Measurements from ENCODE around the gene DACH2. TPM values are rescaled to one million over a fixed set of nuclear protein-coding genes. Genes with fewer than 3 reads are reported as not detected.
"Not testable (repeated sequence)": the region's sequence is repeated elsewhere in the genome, so short reads cannot be mapped to it uniquely, and the experiment has no call there.

DACH2 gene
- polyA plus RNA-seq, 3 donors, result not detected

GRCh38 chrX:86171366-86171765 is 23.1 kb downstream of the DACH2 start:
- H3K27ac Mint-ChIP-seq, result no peak overlapping the region
- Histone ChIP-seq H2AFZ (ENCODE audit: insufficient read depth, low read depth, low read length, poor library complexity, severe bottlenecking) (no peak overlapping the region), H3K27me3 (ENCODE audit: control insufficient read depth in 2 of 2, insufficient read depth in 2 of 2, low read length in 2 of 2) (no peaks in the 10 kb centered on the region), H3K4me3 (replicated peaks in 1 of 3; ENCODE audit: low read depth in 2 of 3, low read length in 3 of 3) (no peak overlapping the region), H3K27ac (ENCODE audit: low read depth in 1 of 2, low read length in 2 of 2) (no peak overlapping the region), H4K20me1 (ENCODE audit: insufficient read depth, low read length) (no peaks in the 10 kb centered on the region), H3K36me3 (replicated peaks in 1 of 2; ENCODE audit: control insufficient read depth in 1 of 2, insufficient read depth in 2 of 2, low read length in 2 of 2) (no peaks in the 10 kb centered on the region), H3K9me3 (replicated peaks in 1 of 2; ENCODE audit: control insufficient read depth in 1 of 2, insufficient read depth in 1 of 2, low read length in 2 of 2) (no peaks in the 10 kb centered on the region), H3K9ac (ENCODE audit: insufficient read depth, low read length, poor library complexity, severe bottlenecking) (no peak overlapping the region), H3K4me2 (replicated peaks; ENCODE audit: extremely low read depth, low read length, poor library complexity, severe bottlenecking) (no peak overlapping the region), H3K4me1 (ENCODE audit: control insufficient read depth in 1 of 2, insufficient read depth in 2 of 2, low read length in 2 of 2) (no peaks in the 10 kb centered on the region), H3K79me2 (ENCODE audit: insufficient read depth, low read length) (no peaks in the 10 kb centered on the region)
- no peak for DNase-seq
- TF ChIP-seq, protein P1, sequence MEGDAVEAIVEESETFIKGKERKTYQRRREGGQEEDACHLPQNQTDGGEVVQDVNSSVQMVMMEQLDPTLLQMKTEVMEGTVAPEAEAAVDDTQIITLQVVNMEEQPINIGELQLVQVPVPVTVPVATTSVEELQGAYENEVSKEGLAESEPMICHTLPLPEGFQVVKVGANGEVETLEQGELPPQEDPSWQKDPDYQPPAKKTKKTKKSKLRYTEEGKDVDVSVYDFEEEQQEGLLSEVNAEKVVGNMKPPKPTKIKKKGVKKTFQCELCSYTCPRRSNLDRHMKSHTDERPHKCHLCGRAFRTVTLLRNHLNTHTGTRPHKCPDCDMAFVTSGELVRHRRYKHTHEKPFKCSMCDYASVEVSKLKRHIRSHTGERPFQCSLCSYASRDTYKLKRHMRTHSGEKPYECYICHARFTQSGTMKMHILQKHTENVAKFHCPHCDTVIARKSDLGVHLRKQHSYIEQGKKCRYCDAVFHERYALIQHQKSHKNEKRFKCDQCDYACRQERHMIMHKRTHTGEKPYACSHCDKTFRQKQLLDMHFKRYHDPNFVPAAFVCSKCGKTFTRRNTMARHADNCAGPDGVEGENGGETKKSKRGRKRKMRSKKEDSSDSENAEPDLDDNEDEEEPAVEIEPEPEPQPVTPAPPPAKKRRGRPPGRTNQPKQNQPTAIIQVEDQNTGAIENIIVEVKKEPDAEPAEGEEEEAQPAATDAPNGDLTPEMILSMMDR (IDR thresholded peaks at IDR 0.05), result no peak
- H3K36me3 Mint-ChIP-seq, result no peaks in the 10 kb centered on the region
- intact Hi-C loops (cut with micrococcal nuclease), result no loop called here
- H3K4me1 Mint-ChIP-seq, result no peaks in the 10 kb centered on the region
- no CpG with 5 or more reads among the region's 3 CpGs for WGBS (ENCODE audit: insufficient coverage)
- H3K4me3 Mint-ChIP-seq, result no peak overlapping the region
- H3K9me3 Mint-ChIP-seq, result no peaks in the 10 kb centered on the region
- no peaks in the 10 kb centered on the region for H3K27me3 Mint-ChIP-seq (ENCODE audit: low read depth in 3 of 3)

GRCh38 chrX:86178906-86179305 is 30.7 kb downstream of the DACH2 start:
- Histone ChIP-seq H3K4me2 (replicated peaks; ENCODE audit: extremely low read depth, low read length, poor library complexity, severe bottlenecking) (no peak overlapping the region), H4K20me1 (ENCODE audit: insufficient read depth, low read length) (no peaks in the 10 kb centered on the region), H3K9ac (ENCODE audit: insufficient read depth, low read length, poor library complexity, severe bottlenecking) (no peak overlapping the region), H3K27ac (ENCODE audit: low read depth in 1 of 2, low read length in 2 of 2) (no peak overlapping the region), H3K4me1 (ENCODE audit: control insufficient read depth in 1 of 2, insufficient read depth in 2 of 2, low read length in 2 of 2) (no peaks in the 10 kb centered on the region), H3K4me3 (replicated peaks in 1 of 3; ENCODE audit: low read depth in 2 of 3, low read length in 3 of 3) (no peak overlapping the region), H2AFZ (ENCODE audit: insufficient read depth, low read depth, low read length, poor library complexity, severe bottlenecking) (no peak overlapping the region), H3K79me2 (ENCODE audit: insufficient read depth, low read length) (no peaks in the 10 kb centered on the region), H3K36me3 (replicated peaks in 1 of 2; ENCODE audit: control insufficient read depth in 1 of 2, insufficient read depth in 2 of 2, low read length in 2 of 2) (no peaks in the 10 kb centered on the region), H3K27me3 (ENCODE audit: control insufficient read depth in 2 of 2, insufficient read depth in 2 of 2, low read length in 2 of 2) (no peaks in the 10 kb centered on the region), H3K9me3 (replicated peaks in 1 of 2; ENCODE audit: control insufficient read depth in 1 of 2, insufficient read depth in 1 of 2, low read length in 2 of 2) (no peaks in the 10 kb centered on the region)
- intact Hi-C loops (cut with micrococcal nuclease), result no loop called here
- TF ChIP-seq, protein P1 (IDR thresholded peaks at IDR 0.05), result no peak
- Mint-ChIP-seq H3K36me3 (no peaks in the 10 kb centered on the region), H3K4me1 (no peaks in the 10 kb centered on the region), H3K27me3 (ENCODE audit: low read depth in 3 of 3) (peaks cover 0 to 5% (median 1%) of the 10 kb centered on the region in 3 donors), H3K9me3 (peaks cover 0 to 3% (median 0%) of the 10 kb centered on the region in 7 donors), H3K4me3 (no peak overlapping the region), H3K27ac (no peak overlapping the region)
- DNase-seq, result no peak
- no CpG with 5 or more reads among the region's 1 CpG for WGBS (ENCODE audit: insufficient coverage)

GRCh38 chrX:86181325-86181724 is 33.1 kb downstream of the DACH2 start:
- H3K4me3 Mint-ChIP-seq; H3K9me3 ChIP-seq (replicated peaks in 1 of 2; ENCODE audit: control insufficient read depth in 1 of 2, insufficient read depth in 1 of 2, low read length in 2 of 2); H3K4me1 ChIP-seq (ENCODE audit: control insufficient read depth in 1 of 2, insufficient read depth in 2 of 2, low read length in 2 of 2); H3K9ac ChIP-seq (ENCODE audit: insufficient read depth, low read length, poor library complexity, severe bottlenecking); H3K4me2 ChIP-seq (replicated peaks; ENCODE audit: extremely low read depth, low read length, poor library complexity, severe bottlenecking); H3K27ac ChIP-seq (ENCODE audit: low read depth in 1 of 2, low read length in 2 of 2); H3K4me3 ChIP-seq (replicated peaks in 1 of 3; ENCODE audit: low read depth in 2 of 3, low read length in 3 of 3); H2AFZ ChIP-seq (ENCODE audit: insufficient read depth, low read depth, low read length, poor library complexity, severe bottlenecking); H3K27ac Mint-ChIP-seq; H3K36me3 ChIP-seq (replicated peaks in 1 of 2; ENCODE audit: control insufficient read depth in 1 of 2, insufficient read depth in 2 of 2, low read length in 2 of 2); intact Hi-C loops (cut with micrococcal nuclease); H3K4me1 Mint-ChIP-seq; H3K27me3 Mint-ChIP-seq (ENCODE audit: low read depth in 3 of 3); H4K20me1 ChIP-seq (ENCODE audit: insufficient read depth, low read length); H3K27me3 ChIP-seq (ENCODE audit: control insufficient read depth in 2 of 2, insufficient read depth in 2 of 2, low read length in 2 of 2); DNase-seq; H3K79me2 ChIP-seq (ENCODE audit: insufficient read depth, low read length); H3K36me3 Mint-ChIP-seq; H3K9me3 Mint-ChIP-seq: not testable (repeated sequence)
- WGBS (ENCODE audit: insufficient coverage), result no CpG with 5 or more reads among the region's 7 CpGs

Data from CD14-positive monocyte (primary cell).